Measurements from ENCODE around the gene CCDC116.

The CCDC116 gene

DNA sequence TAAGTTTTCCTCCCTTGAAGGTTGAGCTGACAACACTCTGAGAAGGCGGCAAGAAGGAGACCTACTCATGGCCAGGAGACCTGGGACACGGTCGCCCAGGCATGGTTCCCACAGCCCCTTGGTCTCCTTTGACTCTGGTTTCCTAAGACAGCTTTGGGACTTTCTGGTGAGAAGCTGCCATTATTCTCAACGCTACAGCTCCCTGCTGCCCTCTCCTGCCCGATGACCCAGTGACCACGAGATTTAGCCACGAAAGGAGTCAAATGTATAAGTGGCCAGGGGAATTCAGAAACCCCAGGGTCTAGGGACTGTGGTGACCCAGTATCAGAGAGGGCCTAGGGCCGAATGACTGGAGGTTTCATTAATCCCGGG is 8.8 kb downstream of the CCDC116 start:
- TF ChIP-seq PPARA (CRISPR knock-in tag; IDR thresholded peaks at IDR 0.05; ENCODE audit: borderline replicate concordance), result no peak
- TF ChIP-seq, protein P1, sequence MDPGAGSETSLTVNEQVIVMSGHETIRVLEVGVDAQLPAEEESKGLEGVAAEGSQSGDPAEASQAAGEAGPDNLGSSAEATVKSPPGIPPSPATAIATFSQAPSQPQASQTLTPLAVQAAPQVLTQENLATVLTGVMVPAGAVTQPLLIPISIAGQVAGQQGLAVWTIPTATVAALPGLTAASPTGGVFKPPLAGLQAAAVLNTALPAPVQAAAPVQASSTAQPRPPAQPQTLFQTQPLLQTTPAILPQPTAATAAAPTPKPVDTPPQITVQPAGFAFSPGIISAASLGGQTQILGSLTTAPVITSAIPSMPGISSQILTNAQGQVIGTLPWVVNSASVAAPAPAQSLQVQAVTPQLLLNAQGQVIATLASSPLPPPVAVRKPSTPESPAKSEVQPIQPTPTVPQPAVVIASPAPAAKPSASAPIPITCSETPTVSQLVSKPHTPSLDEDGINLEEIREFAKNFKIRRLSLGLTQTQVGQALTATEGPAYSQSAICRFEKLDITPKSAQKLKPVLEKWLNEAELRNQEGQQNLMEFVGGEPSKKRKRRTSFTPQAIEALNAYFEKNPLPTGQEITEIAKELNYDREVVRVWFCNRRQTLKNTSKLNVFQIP (CRISPR knock-in tag; IDR thresholded peaks at IDR 0.05; ENCODE audit: borderline replicate concordance, low read depth), result no peak
- TF ChIP-seq ISL1 (CRISPR knock-in tag; IDR thresholded peaks at IDR 0.05), result no peak
- TF ChIP-seq ESRRG (CRISPR knock-in tag; IDR thresholded peaks at IDR 0.05), result no peak
- no peak for TF ChIP-seq CSDC2 (CRISPR knock-in tag; IDR thresholded peaks at IDR 0.05)
- no peak for TF ChIP-seq ZFP3 (CRISPR knock-in tag; IDR thresholded peaks at IDR 0.05)
- no peak for TF ChIP-seq GLIS3 (CRISPR knock-in tag; IDR thresholded peaks at IDR 0.05)
- no peak for TF ChIP-seq ZNF565 (CRISPR knock-in tag; conservative IDR thresholded peaks at IDR 0.05; ENCODE audit: low read depth)
- TF ChIP-seq ARNTL (CRISPR knock-in tag; IDR thresholded peaks at IDR 0.05; ENCODE audit: borderline replicate concordance, low read depth), result no peak
- peak; percentile 60 for ATAC-seq

DNA sequence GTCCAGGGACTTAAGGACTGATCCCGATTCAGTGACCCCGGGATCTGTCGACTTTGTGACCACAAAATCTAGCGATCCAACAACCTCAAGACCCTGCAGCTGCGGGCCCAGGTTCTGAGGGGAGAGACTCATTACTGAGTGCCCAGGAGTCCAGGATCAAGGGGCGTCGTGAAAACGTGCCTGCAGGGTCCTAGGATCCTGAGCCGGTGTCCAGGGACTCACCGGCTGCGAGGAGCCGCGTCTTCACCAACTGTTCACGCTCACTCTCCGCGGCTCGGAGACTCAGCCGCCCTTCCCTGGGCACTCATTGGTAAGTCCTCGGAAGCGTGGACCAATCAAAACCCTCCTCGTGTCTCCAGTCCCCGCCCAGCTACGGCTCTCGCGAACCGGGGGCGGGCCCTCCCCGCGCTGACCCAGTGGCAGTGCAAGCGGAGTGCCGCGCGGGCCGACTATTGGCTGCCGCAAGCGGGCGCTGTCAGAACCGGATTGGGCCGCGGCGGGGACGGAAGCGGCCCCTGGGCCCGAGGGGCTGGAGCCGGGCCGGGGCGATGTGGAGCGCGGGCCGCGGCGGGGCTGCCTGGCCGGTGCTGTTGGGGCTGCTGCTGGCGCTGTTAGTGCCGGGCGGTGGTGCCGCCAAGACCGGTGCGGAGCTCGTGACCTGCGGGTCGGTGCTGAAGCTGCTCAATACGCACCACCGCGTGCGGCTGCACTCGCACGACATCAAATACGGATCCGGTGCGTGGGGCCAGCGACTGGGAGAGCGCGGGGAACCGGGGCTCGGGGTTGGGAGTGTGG is 9.4 kb downstream of the CCDC116 start, which contains the start of gene SDF2L1:
Gene SDF2L1 (plus strand): TSS at position 514 of the 795 bp plus-strand sequence. CDS start 35 bp downstream, at position 549.
- ATAC-seq, result peak; percentile 95
- TF ChIP-seq GLIS3 (CRISPR knock-in tag; IDR thresholded peaks at IDR 0.05) (no peak), ARNTL (CRISPR knock-in tag; IDR thresholded peaks at IDR 0.05; ENCODE audit: borderline replicate concordance, low read depth) (no peak), BACH2 (CRISPR knock-in tag; IDR thresholded peaks at IDR 0.05; ENCODE audit: borderline replicate concordance) (no peak), ISL1 (CRISPR knock-in tag; IDR thresholded peaks at IDR 0.05) (no peak), ZFP30 (CRISPR knock-in tag; IDR thresholded peaks at IDR 0.05) (no peak), ZNF70 (CRISPR knock-in tag; IDR thresholded peaks at IDR 0.05) (no peak), ESRRG (CRISPR knock-in tag; IDR thresholded peaks at IDR 0.05) (no peak), PPARA (CRISPR knock-in tag; IDR thresholded peaks at IDR 0.05; ENCODE audit: borderline replicate concordance) (no peak), CSRNP3 (CRISPR knock-in tag; IDR thresholded peaks at IDR 0.05) (no peak), TCF4 (CRISPR knock-in tag; IDR thresholded peaks at IDR 0.05; ENCODE audit: borderline replicate concordance) (no peak), RARB (CRISPR knock-in tag; IDR thresholded peaks at IDR 0.05) (no peak)
- TF ChIP-seq, protein P1 (CRISPR knock-in tag; IDR thresholded peaks at IDR 0.05; ENCODE audit: borderline replicate concordance, low read depth), result no peak

DNA sequence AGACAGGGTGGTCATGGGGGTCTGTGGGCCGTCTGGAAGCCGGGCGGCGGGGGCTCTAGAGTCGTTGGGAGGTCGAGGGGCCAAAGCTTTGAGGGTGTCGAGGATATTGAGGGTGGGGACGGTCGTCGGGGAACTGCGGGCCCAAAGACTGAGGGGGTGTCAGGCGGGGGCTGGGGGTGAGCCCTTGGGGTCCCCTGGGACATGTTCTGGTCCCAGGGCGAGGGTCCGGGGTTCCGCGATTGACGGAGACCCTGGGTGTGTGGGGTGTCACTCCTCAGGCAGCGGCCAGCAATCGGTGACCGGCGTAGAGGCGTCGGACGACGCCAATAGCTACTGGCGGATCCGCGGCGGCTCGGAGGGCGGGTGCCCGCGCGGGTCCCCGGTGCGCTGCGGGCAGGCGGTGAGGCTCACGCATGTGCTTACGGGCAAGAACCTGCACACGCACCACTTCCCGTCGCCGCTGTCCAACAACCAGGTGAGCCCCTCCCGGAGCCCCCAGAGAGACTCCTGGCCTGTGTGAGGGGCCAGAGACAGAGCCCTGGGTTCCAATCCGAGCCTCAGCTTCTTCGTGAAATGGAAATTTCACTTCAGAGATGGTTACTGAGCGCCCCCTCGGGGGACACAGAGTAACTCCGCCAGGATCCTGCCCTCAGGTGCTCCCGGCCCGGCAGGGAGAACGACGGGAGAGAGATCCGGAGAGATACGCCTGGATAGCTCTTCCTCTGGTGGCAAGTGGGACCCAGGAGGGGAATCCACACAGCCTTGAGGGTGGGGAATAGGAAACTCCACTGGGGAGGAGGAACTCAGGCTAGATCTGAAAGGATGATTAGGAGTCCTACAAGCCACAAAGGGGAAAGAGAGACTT is 10.3 kb downstream of the CCDC116 start:
- peak; percentile 43 for ATAC-seq
- TF ChIP-seq TOX (CRISPR knock-in tag; IDR thresholded peaks at IDR 0.05; ENCODE audit: borderline replicate concordance), result no peak
- no peak for TF ChIP-seq ZNF70 (CRISPR knock-in tag; IDR thresholded peaks at IDR 0.05)
- no peak for TF ChIP-seq RARB (CRISPR knock-in tag; IDR thresholded peaks at IDR 0.05)
- no peak for TF ChIP-seq ZNF8 (CRISPR knock-in tag; IDR thresholded peaks at IDR 0.05)
- TF ChIP-seq, protein P2, sequence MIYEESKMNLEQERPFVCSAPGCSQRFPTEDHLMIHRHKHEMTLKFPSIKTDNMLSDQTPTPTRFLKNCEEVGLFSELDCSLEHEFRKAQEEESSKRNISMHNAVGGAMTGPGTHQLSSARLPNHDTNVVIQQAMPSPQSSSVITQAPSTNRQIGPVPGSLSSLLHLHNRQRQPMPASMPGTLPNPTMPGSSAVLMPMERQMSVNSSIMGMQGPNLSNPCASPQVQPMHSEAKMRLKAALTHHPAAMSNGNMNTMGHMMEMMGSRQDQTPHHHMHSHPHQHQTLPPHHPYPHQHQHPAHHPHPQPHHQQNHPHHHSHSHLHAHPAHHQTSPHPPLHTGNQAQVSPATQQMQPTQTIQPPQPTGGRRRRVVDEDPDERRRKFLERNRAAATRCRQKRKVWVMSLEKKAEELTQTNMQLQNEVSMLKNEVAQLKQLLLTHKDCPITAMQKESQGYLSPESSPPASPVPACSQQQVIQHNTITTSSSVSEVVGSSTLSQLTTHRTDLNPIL (CRISPR knock-in tag; IDR thresholded peaks at IDR 0.05; ENCODE audit: low read depth), result no peak
- no peak for TF ChIP-seq BACH2 (CRISPR knock-in tag; IDR thresholded peaks at IDR 0.05; ENCODE audit: borderline replicate concordance)
